ENCODE results near the gene PPM1K. TPM values are rescaled to one million over a fixed set of nuclear protein-coding genes. Genes with fewer than 3 reads are reported as not detected.

Gene PPM1K
- total RNA-seq, 6 donors from 2014 or later, result 18.4 to 56.0 (median 26.0) TPM

DNA sequence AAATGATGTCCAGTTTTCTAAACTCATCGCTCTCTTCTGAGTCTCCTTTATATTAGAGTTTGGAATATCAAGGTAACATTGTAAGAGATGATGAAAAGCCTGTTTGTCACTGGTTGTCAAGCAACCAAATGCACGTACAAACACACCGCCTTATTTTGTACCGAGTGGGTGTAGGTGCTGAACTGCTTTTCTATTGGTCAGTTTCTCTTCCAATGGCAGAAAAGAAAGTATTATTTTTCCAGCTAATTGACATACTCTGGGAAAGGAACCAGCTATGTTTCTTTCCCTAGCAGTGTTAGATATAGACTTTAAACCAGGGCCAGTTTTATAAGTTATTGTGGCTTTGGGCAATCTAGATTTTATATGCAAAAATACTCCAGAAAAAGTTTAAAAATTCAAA is 6.6 kb upstream of the PPM1K start:
- Histone ChIP-seq H3K4me3 (no peak overlapping the region), H3K27ac (peak overlapping the region in 2 of 4 donors; percentile 39 to 43), H3K36me3 (no peaks in the 10 kb centered on the region), H3K4me1 (no peaks in the 10 kb centered on the region), H3K27me3 (no peaks in the 10 kb centered on the region), H3K9me3 (no peaks in the 10 kb centered on the region)
- no peak for ATAC-seq (ENCODE audit: low FRiP score in 2 of 2)
- no peak for TF ChIP-seq POLR2A (IDR thresholded peaks at IDR 0.05)
- no peak for DNase-seq
- WGBS, 2 donors, result 63 to 77% methylated on average over 4 of the region's 4 CpGs

GRCh38 chr4:88286897-88287296 is 2.5 kb upstream of the PPM1K start:
- TF ChIP-seq EP300 (IDR thresholded peaks at IDR 0.05) (no peak), POLR2A (IDR thresholded peaks at IDR 0.05) (no peak), POLR2AphosphoS5 (IDR thresholded peaks at IDR 0.05) (no peak)
- TF ChIP-seq, protein P1, sequence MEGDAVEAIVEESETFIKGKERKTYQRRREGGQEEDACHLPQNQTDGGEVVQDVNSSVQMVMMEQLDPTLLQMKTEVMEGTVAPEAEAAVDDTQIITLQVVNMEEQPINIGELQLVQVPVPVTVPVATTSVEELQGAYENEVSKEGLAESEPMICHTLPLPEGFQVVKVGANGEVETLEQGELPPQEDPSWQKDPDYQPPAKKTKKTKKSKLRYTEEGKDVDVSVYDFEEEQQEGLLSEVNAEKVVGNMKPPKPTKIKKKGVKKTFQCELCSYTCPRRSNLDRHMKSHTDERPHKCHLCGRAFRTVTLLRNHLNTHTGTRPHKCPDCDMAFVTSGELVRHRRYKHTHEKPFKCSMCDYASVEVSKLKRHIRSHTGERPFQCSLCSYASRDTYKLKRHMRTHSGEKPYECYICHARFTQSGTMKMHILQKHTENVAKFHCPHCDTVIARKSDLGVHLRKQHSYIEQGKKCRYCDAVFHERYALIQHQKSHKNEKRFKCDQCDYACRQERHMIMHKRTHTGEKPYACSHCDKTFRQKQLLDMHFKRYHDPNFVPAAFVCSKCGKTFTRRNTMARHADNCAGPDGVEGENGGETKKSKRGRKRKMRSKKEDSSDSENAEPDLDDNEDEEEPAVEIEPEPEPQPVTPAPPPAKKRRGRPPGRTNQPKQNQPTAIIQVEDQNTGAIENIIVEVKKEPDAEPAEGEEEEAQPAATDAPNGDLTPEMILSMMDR (IDR thresholded peaks at IDR 0.05), result no peak
- H3K27ac ChIP-seq, result peak overlapping the region; percentile 9 to 61 (median 14)
- no peaks in the 10 kb centered on the region for H3K9me3 ChIP-seq
- H3K27me3 ChIP-seq, result no peaks in the 10 kb centered on the region
- DNase-seq, result no peak
- H3K4me1 ChIP-seq, result peaks cover 12 to 24% (median 18%) of the 10 kb centered on the region in 4 donors
- H3K36me3 ChIP-seq, result no peaks in the 10 kb centered on the region
- no peak for ATAC-seq (ENCODE audit: low FRiP score in 2 of 2)
- H3K4me3 ChIP-seq, result no peak overlapping the region

DNA sequence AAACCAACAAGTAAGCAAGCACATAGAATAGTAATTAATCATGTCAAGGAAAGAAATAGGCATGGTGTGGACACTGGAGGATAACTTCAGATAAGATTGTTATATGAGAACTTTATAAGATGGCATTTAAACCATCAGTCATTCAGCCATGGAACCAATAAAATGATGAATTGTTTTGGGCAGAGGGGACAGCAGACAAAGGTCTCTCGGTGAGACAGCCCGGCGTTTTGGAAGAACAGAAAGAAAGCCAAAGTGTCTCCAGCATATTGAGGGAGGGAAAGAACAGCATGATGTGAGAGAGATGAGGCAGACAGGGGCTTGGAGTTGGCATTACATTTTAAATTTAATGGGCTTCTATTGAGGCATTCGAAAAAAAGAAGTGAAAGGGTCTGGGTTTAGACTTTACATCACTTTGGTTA is 883 bp upstream of the PPM1K start:
- Histone ChIP-seq H3K36me3 (no peaks in the 10 kb centered on the region), H3K4me3 (peak overlapping the region; percentile 47 to 84 (median 77)), H3K27me3 (no peaks in the 10 kb centered on the region), H3K9me3 (no peaks in the 10 kb centered on the region), H3K27ac (peak overlapping the region; percentile 89 to 99 (median 96)), H3K4me1 (peaks cover 16 to 28% (median 20%) of the 10 kb centered on the region in 4 donors)
- no peak for DNase-seq
- TF ChIP-seq POLR2A (IDR thresholded peaks at IDR 0.05) (no peak), POLR2AphosphoS5 (IDR thresholded peaks at IDR 0.05) (no peak), EP300 (IDR thresholded peaks at IDR 0.05) (no peak)
- TF ChIP-seq, protein P1 (IDR thresholded peaks at IDR 0.05), result no peak
- 21 to 28% methylated on average over 4 of the region's 4 CpGs for WGBS, 2 donors
- no peak for ATAC-seq (ENCODE audit: low FRiP score in 2 of 2)

DNA sequence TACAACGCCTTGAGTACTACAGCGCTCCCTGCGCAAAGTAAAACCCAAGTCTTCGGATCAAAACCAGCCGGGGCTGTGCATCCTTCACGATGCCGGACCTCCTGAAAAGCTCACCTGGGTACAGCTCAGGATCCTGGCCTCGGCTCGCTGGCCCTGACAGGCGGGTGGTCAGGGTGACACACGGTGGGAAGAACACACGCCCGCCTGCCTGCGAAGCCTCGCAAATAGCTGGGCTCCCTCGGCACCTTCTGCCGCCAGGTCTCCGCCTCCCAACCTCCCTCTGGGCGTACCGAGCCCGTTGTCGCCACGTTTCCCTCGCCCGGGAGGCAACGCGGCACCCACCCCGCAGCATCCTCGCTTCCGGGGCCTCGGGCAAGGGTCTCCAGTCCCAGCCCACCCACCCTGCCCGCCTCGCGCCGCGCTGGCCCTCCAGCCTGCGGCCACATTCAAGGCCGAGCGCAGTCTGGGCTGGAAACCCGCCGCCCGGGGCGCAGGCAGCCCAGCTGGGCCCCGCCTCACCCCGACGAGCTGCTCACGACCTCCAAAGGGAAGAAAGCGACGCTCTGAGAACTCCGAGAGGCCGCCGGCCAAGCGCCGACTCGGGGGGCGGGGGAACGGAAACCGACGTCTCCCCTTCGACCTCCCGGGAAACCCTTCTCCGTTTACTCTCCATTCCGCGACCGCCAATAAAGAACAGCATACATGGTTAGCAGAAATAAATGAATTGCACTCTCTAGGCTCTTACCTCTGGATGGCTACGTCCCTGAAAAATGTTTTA is 511 bp downstream of the PPM1K start:
- ATAC-seq (ENCODE audit: low FRiP score in 2 of 2), result peak; percentile 73 to 84
- Histone ChIP-seq H3K27ac (peak overlapping the region; percentile 95 to 99 (median 98)), H3K36me3 (no peaks in the 10 kb centered on the region), H3K4me3 (peak overlapping the region; percentile 73 to 84 (median 79)), H3K4me1 (peaks cover 16 to 28% (median 20%) of the 10 kb centered on the region in 4 donors), H3K9me3 (no peaks in the 10 kb centered on the region), H3K27me3 (no peaks in the 10 kb centered on the region)
- no peak for TF ChIP-seq EP300 (IDR thresholded peaks at IDR 0.05)
- TF ChIP-seq POLR2AphosphoS5 (IDR thresholded peaks at IDR 0.05), result peak; percentile 34 to 35
- peak in 2 of 4 donors; percentile 32 to 40 for TF ChIP-seq POLR2A (IDR thresholded peaks at IDR 0.05)
- TF ChIP-seq, protein P1 (IDR thresholded peaks at IDR 0.05), result no peak
- WGBS, 2 donors, result 0 to 1% methylated on average over 13 to 39 of the region's 66 CpGs
- peak; percentile 46 to 93 for DNase-seq

DNA sequence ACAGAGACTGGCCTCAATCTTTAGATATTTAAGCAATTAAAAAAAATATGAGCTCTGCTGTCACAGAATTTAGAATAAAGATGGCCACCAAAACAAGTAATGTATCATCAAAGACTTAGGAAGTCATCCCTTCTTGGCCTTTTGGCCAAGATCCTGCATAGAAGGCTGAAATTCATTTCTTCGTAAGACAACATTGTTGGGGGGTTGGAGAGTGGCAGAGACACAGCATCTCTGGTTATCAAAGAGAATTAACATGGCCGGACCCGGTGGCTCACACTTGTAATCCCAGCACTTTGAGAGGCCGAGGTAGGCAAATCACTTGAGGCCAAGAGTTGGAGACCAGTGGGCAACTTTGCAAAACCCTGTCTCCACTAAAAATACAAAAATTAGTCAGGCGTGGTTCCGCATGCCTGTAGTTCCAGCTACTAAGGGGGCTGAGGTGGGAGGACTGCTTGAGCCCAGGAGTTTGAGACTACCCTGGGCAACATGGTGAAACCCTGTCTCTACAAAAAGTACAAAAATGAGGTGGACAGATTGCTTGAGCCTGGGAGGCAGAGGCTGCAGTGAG is 4.0 kb downstream of the PPM1K start:
- Histone ChIP-seq H3K27me3 (no peaks in the 10 kb centered on the region), H3K9me3 (no peaks in the 10 kb centered on the region), H3K27ac (no peak overlapping the region), H3K36me3 (no peaks in the 10 kb centered on the region), H3K4me1 (peaks cover 12 to 23% (median 18%) of the 10 kb centered on the region in 4 donors), H3K4me3 (no peak overlapping the region)
- TF ChIP-seq, protein P1 (IDR thresholded peaks at IDR 0.05), result no peak
- no peak for TF ChIP-seq POLR2A (IDR thresholded peaks at IDR 0.05)
- no peak for TF ChIP-seq EP300 (IDR thresholded peaks at IDR 0.05)
- TF ChIP-seq POLR2AphosphoS5 (IDR thresholded peaks at IDR 0.05), result no peak
- WGBS, 2 donors, result 99 to 100% methylated on average over 6 of the region's 6 CpGs
- ATAC-seq (ENCODE audit: low FRiP score in 2 of 2) (no peak), DNase-seq (no peak)
